GM18858 (cell line): ENCODE results near the gene NOD2.

Source experiments
- ATAC-seq: cut with Tn5 transposase; IDR thresholded peaks from one replicate; pipeline ENCODE4 v1.9.1; 2021; ENCODE audit not compliant: unreplicated experiment

The NOD2 gene

DNA sequence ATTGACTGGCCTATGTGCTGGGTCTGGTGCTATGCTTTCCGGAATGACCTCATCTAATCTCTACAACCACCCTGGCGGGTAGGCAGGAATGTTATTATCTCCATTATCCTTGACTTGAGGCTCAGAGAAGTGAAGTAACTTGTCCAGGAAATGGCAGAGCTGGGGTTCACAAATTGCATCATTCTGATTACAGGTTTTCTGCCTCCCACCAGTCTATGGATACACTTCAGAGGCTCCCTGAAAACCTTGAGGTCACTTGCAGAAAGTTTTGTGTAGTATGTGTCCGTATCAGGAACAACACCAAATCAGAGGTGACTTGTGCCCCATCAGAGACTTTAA is 19.1 kb downstream of the NOD2 start:
- ATAC-seq, result no peak

DNA sequence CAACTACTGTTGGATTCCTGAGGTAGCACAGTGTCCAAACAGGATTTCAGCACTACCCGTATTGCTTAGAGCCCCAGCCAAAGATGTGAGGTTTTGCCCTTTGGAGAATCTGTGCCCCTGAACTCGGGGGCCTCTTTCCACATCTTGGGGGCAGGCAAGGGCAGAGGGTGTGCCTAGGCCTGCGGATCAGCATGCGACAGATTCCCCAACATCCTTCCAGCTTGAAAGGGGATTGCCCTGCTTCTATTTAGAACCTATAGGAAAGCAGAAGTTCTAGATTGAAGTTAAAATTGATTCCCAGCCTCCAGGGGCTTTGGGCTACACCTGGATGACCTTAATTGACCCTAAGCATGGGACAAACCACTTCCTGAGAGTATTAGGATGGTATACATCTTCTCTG is 19.6 kb downstream of the NOD2 start:
- no peak for ATAC-seq

DNA sequence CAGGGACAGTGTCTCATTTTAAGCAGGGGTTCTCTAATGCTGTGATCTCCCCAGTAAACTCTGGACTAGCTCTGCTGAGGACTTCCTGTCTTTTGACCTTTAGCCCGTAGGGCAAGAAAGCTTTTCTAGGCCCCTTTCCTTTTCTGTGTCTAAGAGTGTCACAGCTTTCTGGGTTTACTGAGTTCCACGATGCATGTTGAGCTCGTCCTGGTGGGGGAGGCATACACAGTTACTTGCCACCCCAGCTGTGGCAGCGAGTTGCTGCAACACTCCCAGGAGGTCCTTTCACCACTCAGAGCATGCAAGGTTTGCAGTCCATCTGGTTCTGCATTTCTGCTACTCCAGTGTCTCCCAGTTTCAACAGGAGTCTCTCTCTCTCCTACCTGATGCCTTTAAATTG is 23.7 kb downstream of the NOD2 start:
- no peak for ATAC-seq

- ATAC-seq, result no peak
Measured at GRCh38 chr16:50717494-50717893, 24.1 kb downstream of the NOD2 start.

DNA sequence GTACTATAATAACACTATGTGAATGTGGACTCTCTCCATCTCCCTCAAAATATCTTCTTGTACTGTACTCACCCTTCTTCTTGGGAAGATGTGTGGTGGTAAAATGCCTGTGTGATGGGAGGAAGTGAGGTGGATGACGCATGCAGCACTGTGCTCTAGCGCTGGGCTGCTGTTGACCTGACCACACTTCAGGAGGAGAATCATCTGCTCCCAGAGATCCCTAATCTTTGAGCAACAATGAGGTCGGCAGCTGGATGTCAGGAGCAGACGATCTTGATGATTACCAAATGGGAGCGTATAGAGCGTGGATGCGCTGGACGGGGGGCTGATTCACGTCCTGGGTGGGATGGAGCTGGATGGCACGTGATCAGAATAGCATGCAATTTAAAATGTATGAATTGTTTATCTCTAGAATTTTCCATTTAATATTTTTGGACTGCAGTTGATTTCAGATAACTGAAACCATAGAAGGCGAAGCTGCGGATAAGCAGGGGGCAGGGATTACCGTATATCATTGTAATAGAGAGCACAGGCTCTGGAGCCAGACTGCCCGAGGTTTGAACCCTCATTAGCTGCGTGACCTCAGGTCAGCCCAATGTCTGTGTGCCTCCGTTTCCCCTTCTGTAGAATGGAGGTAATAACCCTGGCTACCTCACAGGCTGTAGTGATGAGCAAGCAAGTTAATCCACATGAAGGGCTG is 24.8 kb downstream of the NOD2 start:
- no peak for ATAC-seq

- ATAC-seq, result no peak
Measured at GRCh38 chr16:50718761-50719400, 25.5 kb downstream of the NOD2 start.

GRCh38 chr16:50719401-50720337 is 26.3 kb downstream of the NOD2 start:
- ATAC-seq, result no peak

- no peak for ATAC-seq
Measured at GRCh38 chr16:50721549-50722404, 28.4 kb downstream of the NOD2 start.

- ATAC-seq, result no peak
Measured at GRCh38 chr16:50722405-50722737, 29.0 kb downstream of the NOD2 start.

DNA sequence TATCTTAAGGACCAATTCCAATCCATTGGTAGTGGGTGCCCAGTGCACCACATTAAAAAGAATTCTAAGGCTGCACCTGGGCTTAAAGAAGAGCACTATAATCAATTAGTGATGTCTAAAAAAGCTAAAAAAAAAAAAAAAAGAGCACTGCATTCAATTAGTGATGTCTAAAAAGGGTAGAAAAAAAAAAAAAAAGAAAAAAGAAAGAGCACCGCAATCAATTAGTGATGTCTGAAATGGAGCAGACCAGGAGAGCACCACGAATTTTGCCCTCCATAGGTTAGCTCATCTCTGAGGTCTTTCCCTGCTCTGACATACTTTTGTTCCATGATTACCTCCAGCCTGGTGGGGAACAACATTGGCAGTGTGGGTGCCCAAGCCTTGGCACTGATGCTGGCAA is 29.6 kb downstream of the NOD2 start:
- no peak for ATAC-seq

DNA sequence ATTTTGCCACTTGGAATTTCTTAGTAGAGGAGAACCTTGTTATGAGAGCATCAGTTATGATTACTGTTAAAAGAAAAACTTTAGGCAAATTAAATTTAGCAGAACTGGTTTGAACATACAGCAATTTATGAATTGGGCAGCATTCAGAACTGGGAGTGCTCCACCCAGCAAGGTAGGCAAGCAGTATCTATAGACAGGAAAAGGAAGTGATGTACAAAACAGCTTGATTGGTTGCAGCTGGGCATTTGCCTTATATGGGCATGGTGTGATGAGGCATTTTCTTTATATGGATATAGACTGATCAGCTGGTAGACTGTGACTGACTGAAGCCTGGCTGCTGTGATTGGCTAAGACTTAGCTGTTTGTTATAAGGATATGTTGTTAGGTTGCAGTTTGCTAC is 30.9 kb downstream of the NOD2 start:
- ATAC-seq, result no peak

- no peak for ATAC-seq
Measured at GRCh38 chr16:50731130-50731988, 38.0 kb downstream of the NOD2 start.

- no peak for ATAC-seq
Measured at GRCh38 chr16:50731989-50732832, 38.8 kb downstream of the NOD2 start.

DNA sequence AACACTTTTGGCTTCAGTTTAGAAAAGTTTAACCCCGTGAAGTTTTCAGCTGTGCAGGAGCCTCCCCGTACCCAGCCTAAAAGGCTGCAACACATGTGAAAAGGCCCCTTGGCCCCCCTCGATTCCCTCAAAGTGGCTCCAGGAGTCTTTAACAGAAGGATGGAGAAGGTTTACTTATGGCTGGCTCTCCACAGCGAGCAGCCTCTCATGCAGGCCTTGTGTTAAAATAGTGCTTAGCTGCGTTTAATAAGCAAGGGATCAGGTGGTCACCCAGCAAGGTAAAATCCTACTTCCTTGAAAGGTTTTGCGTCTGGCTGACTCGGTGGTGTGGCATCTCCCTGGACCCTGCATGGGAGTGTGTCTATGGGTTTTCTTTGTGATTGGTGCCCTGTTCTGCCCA is 40.1 kb downstream of the NOD2 start:
- ATAC-seq, result no peak

GRCh38 chr16:50735629-50736122 is 42.3 kb downstream of the NOD2 start:
- ATAC-seq, result no peak

- ATAC-seq, result no peak
Measured at GRCh38 chr16:50736448-50736847, 43.0 kb downstream of the NOD2 start.

GRCh38 chr16:50737420-50737959 is 44.1 kb downstream of the NOD2 start:
- no peak for ATAC-seq

- no peak for ATAC-seq
Measured at GRCh38 chr16:50739031-50739430, 45.6 kb downstream of the NOD2 start.

- ATAC-seq, result no peak
Measured at GRCh38 chr16:50740736-50741135, 47.3 kb downstream of the NOD2 start.
